ENCODE measurements around the gene MELK.

DNA sequence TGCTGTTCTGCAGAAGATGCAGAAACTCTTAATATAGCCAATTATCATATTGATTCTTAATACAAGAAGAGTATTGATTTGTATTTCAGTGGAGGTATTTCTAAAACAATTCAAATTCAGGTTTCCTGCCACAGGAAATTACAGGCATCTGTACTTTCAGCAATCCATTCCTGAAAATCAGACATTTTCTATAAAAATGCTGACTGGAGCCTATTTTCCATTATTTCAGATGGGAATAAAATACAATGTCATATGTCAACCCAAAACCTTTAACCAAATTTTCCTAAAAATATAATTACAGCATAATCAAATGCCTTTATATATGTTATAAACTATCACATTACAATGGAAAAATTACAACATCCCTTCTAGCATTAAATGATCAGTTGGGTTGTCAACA is 131.5 kb downstream of the MELK start:
- no peak for TF ChIP-seq BRCA1 (IDR thresholded peaks at IDR 0.05; ENCODE audit: low read depth, low read length)
- TF ChIP-seq TCF12 (IDR thresholded peaks at IDR 0.05; ENCODE audit: low read depth, low read length), result no peak
- TF ChIP-seq ZZZ3 (IDR thresholded peaks at IDR 0.05; ENCODE audit: control insufficient read depth, insufficient read length, low read depth), result no peak
- TF ChIP-seq, protein P1, sequence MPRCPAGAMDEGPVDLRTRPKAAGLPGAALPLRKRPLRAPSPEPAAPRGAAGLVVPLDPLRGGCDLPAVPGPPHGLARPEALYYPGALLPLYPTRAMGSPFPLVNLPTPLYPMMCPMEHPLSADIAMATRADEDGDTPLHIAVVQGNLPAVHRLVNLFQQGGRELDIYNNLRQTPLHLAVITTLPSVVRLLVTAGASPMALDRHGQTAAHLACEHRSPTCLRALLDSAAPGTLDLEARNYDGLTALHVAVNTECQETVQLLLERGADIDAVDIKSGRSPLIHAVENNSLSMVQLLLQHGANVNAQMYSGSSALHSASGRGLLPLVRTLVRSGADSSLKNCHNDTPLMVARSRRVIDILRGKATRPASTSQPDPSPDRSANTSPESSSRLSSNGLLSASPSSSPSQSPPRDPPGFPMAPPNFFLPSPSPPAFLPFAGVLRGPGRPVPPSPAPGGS (IDR thresholded peaks at IDR 0.05; ENCODE audit: borderline replicate concordance, insufficient read depth, low read depth, low read length, poor library complexity, severe bottlenecking), result no peak
- TF ChIP-seq SRF (IDR thresholded peaks at IDR 0.05; ENCODE audit: low read depth in 2 of 2, low read length in 2 of 2), result no peak
- TF ChIP-seq, protein P2, sequence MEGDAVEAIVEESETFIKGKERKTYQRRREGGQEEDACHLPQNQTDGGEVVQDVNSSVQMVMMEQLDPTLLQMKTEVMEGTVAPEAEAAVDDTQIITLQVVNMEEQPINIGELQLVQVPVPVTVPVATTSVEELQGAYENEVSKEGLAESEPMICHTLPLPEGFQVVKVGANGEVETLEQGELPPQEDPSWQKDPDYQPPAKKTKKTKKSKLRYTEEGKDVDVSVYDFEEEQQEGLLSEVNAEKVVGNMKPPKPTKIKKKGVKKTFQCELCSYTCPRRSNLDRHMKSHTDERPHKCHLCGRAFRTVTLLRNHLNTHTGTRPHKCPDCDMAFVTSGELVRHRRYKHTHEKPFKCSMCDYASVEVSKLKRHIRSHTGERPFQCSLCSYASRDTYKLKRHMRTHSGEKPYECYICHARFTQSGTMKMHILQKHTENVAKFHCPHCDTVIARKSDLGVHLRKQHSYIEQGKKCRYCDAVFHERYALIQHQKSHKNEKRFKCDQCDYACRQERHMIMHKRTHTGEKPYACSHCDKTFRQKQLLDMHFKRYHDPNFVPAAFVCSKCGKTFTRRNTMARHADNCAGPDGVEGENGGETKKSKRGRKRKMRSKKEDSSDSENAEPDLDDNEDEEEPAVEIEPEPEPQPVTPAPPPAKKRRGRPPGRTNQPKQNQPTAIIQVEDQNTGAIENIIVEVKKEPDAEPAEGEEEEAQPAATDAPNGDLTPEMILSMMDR (IDR thresholded peaks at IDR 0.05 in 2 of 3, conservative IDR thresholded peaks at IDR 0.05 in 1 of 3; ENCODE audit: control insufficient read depth in 2 of 3, extremely low read depth in 1 of 3, insufficient read depth in 1 of 3, low read depth in 3 of 3, low read length in 3 of 3), result no peak
- TF ChIP-seq, protein P3, sequence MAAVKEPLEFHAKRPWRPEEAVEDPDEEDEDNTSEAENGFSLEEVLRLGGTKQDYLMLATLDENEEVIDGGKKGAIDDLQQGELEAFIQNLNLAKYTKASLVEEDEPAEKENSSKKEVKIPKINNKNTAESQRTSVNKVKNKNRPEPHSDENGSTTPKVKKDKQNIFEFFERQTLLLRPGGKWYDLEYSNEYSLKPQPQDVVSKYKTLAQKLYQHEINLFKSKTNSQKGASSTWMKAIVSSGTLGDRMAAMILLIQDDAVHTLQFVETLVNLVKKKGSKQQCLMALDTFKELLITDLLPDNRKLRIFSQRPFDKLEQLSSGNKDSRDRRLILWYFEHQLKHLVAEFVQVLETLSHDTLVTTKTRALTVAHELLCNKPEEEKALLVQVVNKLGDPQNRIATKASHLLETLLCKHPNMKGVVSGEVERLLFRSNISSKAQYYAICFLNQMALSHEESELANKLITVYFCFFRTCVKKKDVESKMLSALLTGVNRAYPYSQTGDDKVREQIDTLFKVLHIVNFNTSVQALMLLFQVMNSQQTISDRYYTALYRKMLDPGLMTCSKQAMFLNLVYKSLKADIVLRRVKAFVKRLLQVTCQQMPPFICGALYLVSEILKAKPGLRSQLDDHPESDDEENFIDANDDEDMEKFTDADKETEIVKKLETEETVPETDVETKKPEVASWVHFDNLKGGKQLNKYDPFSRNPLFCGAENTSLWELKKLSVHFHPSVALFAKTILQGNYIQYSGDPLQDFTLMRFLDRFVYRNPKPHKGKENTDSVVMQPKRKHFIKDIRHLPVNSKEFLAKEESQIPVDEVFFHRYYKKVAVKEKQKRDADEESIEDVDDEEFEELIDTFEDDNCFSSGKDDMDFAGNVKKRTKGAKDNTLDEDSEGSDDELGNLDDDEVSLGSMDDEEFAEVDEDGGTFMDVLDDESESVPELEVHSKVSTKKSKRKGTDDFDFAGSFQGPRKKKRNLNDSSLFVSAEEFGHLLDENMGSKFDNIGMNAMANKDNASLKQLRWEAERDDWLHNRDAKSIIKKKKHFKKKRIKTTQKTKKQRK (IDR thresholded peaks at IDR 0.05; ENCODE audit: low read depth, low read length), result no peak

All from GM12878 (cell line).